GM23248 (cell line): ENCODE data around the gene HSD17B10.

Source experiments
- EZH2 ChIP-seq: fragments of 200-600 bp; sonication (generic); IDR thresholded peaks from 2 replicates; pipeline ENCODE4 v1.6.1; 2018; ENCODE audit warnings: antibody characterized with exemption, mild to moderate bottlenecking; ENCODE audit not compliant: insufficient read depth, poor library complexity, severe bottlenecking
- EZH2phosphoT487 ChIP-seq: fragments of 200-600 bp; sonication (generic); IDR thresholded peaks from 2 replicates; pipeline ENCODE4 v1.6.1; 2018; ENCODE audit warnings: antibody characterized with exemption, moderate library complexity, mild to moderate bottlenecking, low read depth; ENCODE audit not compliant: insufficient read depth

GRCh38 chrX:53412446-53412845 is 21.7 kb downstream of the HSD17B10 start:
- TF ChIP-seq EZH2 (no peak), EZH2phosphoT487 (no peak)
